Myocyte (in vitro differentiated cells): Measurements from ENCODE around the gene PFDN5. TPM values are rescaled to one million over a fixed set of nuclear protein-coding genes. Genes with fewer than 3 reads are reported as not detected.
"Not testable (repeated sequence)": the region's sequence is repeated elsewhere in the genome, so short reads cannot be mapped to it uniquely, and the experiment has no call there.

Source experiments
- DNase-seq: peaks from one replicate; pipeline ENCODE4 v3.0.0-alpha.2; 2012; ENCODE audit warnings: low read depth
- total RNA-seq: library from RNA; depleted of rRNA; stranded (reverse); fragments of >200 nt; gene quantifications from 2 replicates; pipeline ENCODE4 v1.2.3, GENCODE V29; 2014

PFDN5 gene
- total RNA-seq, 1 donor from 2014 or later: 253 TPM

DNA sequence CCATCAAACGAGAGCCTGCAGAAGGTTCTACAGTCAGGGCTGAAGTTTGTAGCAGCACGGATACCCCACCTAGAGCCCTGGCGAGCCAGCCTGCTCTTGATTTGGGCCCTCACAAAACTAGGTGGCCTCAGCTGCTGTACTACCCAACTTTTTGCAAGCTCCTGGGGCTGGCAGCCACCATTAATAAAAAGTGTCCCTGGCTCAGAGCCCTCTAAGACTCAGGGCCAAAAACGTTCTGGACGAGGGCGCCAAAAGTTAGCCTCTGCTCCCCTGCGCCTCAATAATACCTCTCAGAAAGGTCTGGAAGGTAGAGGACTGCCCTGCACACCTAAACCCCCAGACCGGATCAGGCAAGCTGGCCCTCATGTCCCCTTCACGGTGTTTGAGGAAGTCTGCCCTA is 8.9 kb upstream of the PFDN5 start:
- DNase-seq: no peak

DNA sequence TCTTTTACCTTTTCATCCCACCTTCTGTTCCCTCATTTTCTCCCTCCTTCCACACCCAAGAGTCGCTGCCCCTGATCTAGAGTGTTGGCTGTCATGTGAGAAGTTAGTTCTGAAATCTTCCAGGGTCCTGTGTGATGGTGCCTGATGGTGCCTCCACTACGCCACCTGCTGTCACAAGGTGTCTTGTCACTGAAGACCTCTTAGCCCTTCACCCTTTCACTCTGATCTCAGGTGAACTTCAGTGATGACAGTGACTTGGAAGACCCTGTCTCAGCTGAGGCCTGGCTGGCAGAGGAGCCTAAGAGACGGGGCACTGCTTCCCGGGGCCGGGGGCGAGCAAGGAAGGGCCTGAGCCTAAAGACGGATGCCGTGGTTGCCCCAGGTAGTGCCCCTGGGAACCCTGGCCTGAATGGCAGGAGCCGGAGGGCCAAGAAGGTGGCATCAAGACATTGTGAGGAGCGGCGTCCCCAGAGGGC is 7.6 kb upstream of the PFDN5 start:
- peak; percentile 71 for DNase-seq

DNA sequence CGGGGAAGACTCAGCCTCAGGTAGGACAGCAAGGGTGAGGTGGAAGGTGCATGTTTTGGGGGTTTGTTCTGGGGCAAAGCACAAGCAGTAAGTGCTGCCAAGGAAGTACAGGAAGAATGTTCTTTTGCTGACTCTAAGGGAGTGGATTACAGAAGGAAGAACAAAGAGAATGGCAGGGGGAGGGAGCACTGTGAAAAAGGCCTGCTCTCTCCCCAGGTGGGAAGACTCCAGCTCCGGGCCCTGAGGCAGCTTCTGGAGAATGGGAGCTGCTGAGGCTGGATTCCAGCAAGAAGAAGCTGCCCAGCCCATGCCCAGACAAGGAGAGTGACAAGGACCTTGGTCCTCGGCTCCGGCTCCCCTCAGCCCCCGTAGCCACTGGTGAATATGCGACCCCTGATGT is 7.0 kb upstream of the PFDN5 start:
- no peak for DNase-seq

DNA sequence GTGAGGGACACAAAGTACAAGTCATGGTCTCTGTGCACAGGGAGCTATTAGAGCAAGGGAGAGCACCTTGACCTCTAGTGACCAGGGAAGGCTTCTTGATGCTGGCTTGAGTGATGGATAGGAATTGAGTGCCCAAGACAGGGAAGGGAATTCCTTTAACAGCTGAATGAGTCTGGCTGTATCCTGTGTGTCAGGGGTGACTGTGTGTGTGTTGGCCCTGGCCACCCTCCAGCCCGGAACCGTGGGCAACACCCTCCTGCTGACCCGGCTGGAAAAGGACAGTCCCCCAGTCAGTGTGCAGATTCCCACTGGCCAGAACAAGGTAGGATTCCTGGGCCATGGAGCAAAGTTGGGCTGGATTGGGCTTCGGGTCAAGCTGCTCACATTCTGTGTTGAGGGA is 5.5 kb upstream of the PFDN5 start:
- DNase-seq: peak; percentile 51

DNA sequence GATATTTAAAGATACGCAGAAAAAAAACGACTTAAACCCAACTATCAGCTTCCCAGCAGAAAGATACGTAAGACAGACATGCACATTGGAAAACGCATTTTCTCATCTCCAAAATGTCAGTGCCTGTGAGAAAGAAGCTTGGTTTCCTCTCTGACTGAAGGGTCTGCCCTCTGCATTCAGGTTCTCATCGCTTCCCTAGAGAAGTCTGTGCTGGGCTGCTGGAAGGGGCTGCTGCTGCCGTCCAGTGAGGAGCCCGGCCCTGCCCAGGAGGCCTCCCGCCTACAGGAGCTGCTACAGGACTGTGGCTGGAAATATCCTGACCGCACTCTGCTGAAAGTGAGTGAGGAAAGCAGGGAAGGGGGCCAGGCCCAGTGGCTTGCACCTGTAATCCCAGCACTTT is 4.7 kb upstream of the PFDN5 start:
- peak; percentile 18 for DNase-seq

DNA sequence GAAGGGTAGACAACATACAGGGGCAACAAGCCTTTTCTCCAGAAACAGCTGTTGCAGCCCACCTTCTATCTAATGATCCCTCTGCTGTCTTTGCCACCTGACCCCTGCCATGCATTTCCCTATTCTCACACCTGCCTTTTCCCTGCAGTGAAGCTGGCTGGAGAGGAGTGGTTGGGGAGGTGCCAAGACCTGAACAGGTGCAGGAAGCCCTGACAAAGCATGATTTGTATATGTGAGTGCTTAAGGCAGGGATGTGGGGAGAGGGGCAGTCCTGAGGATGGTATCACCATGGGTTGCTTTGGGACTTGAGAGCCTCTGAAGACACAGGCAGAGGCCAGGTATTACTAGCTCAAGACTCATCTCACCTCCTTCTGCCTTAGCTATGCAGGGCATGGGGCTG is 2.9 kb upstream of the PFDN5 start:
- peak; percentile 43 for DNase-seq

DNA sequence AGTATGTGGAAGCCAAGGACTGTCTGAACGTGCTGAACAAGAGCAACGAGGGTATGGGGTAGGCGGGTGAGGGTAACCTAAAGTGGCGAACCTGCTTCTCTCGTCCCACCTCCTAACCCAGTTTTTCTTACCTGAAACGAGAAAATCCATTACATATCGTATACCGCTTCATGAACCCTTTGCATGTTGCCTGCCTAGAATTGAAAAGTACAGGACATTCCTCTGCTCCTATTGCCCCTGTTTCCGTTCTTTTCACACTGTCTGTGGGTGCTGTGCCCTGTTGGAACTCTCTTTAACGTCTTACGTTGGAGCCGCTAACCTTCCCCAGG is 513 bp downstream of the PFDN5 start:
- no peak for DNase-seq

DNA sequence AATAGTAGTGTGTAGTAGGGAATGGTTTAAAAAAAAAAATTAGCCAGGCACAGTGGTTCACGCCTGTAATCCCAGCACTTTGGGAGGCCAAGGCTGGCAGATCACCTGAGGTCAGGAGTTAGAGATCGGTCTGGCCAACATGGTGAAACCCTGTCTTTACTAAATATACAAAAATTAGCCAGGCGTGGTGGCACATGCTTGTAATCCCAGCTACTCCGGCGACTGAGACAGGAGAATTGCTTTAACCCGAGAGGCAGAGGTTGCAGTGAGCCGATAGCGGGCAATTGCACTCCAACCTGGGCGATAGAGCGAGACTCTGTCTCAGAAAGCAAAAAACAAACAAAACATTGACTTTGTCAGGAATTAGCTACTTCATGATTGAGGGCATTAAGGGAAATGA is 1.8 kb downstream of the PFDN5 start:
- not testable (repeated sequence) for DNase-seq

DNA sequence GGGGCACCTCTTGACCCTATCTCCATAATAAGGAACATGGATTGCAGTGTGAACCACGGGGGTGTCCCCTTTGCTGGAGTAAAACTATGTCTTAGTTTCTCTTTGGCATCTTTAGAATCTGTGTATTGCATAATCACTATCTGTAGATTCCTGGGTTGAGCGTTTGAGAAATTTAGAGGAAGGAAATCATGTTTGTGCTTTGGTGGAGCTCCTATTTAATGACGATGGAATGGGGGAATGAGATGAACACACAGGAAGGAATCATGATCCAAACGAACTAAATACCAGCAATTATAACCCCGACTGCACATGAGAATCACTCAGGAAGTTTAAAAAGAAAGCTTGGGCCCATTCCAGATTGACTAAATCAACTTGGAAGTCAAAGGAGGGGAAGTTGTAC is 2.8 kb downstream of the PFDN5 start:
- no peak for DNase-seq

DNA sequence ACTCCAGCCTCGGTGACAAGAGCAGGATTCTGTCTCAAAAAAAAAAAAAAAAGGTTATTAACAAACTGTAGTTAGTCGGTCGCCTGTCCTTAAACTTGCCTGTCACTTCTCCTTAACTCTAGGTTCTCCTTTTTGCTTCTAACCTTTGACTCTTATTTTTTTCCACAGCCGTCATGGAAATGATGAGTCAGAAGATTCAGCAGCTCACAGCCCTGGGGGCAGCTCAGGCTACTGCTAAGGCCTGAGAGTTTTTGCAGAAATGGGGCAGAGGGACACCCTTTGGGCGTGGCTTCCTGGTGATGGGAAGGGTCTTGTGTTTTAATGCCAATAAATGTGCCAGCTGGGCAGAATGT is 3.7 kb downstream of the PFDN5 start:
- DNase-seq: peak; percentile 59

DNA sequence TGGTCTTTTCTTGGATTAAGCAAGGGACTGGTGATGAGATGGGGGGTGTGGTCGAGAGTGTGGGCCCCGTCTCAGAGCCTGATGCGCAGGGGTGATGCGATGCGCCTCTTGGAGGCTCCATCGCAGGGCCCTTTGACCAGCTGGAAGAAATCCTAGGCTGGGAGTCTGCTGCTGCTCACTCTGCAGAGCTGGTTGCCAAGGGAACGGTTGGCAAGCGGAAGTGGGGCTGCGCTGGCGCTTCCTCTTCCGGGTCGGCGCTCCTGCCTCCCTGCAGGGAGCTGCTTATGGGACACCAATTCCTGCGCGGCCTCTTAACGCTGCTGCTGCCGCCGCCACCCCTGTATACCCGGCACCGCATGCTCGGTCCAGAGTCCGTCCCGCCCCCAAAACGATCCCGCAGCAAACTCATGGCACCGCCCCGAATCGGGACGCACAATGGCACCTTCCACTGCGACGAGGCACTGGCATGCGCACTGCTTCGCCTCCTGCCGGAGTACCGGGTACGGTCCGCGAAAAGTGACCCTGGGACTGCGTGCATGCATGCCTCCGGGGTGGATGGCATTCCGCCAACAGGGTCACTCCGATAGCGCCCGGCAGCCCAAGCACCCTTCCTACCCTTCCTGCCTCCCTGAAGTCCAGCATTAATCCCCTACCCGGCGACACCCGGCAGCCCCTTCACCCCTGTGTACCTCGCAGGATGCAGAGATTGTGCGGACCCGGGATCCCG is 4.3 kb downstream of the PFDN5 start, which contains the start of gene MYG1:
Gene MYG1, plus strand, starts transcription at position 242 of the 727 bp plus-strand sequence. Its CDS starts 43 bp downstream, at position 285.
- DNase-seq: peak; percentile 91

DNA sequence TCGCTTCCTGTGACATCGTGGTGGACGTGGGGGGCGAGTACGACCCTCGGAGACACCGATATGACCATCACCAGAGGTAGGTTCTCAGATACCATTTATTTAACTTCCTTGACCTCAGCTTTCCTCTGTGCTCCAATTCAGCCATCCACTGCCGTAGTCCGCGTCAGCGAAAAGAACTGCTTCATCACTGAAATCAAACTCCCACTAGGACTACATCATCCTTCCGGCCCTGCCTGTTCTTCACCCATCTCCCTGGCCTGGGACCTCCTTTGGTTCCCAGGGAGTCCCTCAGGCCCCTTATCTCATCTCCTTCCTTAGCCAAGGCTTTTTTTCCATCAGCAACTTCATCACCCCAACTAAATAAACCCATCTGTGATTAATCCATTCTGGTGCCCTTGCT is 4.8 kb downstream of the PFDN5 start:
- peak; percentile 22 for DNase-seq

DNA sequence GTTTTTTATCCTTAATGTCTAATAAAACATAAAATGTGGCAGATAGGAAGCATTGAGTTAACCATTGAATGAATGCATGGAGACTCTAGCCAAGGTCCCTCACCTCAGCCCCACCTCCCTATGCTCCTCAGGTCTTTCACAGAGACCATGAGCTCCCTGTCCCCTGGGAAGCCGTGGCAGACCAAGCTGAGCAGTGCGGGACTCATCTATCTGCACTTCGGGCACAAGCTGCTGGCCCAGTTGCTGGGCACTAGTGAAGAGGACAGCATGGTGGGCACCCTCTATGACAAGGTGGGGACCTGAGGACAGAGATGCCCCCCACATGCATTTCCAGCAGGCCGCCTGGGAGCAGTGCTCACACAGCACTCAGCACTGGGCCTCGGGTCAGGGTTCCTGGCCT is 7.6 kb downstream of the PFDN5 start:
- DNase-seq: no peak

DNA sequence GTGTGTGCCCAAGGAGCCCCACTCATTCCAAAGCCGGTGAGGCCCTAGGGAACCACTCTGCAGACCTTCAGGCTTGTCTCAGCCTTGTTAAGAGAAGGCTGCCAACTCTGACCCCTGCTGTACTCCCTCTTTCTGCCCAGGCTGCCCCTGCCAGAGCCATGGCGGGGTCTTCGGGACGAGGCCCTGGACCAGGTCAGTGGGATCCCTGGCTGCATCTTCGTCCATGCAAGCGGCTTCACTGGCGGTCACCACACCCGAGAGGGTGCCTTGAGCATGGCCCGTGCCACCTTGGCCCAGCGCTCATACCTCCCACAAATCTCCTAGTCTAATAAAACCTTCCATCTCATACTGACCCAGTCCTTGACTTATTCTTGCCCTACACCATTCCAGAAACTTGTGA is 11.5 kb downstream of the PFDN5 start:
- no peak for DNase-seq

DNA sequence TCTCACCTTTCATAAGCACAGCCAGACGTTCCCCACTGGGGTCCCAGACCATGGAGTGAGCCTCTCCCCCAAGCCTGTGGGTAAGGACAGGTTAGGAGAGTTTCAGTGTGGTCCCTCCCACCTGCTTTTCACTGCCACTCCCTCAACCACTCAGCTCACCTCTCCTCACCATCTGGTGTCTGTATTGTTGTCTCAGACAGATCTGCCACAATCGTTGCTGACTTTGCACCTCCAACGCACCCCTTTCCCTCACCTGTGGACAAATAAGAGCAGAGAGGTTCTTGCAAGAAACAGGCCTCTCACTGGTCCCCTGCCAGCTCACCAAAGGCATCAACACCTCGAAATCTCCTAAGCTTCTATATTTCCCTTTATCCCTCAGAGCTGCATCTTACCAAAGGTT is 12.9 kb downstream of the PFDN5 start:
- DNase-seq: no peak

DNA sequence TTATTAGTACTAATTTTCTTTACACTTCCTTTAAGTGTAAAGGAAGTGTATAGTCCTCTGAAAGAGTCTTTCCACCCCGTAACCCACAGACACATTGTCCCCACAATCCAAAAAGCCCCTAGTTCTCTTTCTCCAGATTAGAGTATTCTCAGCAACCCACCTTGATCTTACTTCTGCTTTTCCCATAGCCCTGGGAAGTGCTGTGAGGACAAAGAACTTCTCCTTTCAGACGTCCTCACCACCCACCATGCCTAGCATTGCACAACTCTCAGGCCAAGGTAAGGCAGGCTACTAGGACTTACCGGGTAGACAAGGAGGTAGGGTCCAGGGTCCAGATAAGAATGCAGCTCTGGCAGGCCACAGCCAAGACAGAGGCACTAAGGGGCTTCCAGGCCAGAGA is 18.7 kb downstream of the PFDN5 start:
- no peak for DNase-seq

DNA sequence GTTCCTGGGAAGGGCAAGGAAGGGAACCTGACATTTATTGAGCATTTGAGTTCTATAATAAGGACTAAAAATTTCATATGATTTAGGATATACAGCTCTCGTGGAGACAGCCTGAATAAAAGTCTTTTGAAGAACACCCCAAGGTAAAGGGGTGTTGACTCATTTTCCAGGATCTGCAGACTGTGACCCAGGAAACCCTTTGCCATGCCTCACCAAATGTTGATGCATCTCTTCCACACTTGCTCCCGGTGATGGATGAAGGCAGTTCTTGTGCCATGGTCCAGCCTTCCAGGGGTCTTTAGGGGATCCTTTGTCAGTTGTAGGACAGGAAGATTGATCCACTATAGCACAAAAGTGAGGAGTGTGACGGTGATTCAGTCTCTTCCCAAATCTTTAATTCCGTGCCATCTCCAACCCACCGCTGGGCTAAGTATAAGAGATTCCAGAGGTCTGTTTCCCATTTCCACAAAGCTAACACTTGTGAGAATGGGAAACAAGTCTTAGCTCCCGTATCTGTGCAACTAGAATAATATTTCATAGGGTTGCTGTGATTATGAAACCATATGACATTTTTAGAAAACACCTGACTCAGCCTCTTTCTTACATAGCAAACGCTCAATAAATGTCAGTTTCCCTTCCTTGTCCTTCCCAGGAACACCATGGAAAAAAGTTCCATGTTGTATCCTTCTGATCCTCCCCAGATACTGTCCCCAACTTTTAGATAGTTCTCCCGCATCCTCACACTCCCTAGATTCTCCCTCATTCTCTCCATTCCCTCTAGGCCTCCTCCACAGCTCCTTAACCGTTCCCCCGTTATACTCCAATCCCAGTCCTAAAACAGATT is 25.2 kb downstream of the PFDN5 start:
- no peak for DNase-seq

DNA sequence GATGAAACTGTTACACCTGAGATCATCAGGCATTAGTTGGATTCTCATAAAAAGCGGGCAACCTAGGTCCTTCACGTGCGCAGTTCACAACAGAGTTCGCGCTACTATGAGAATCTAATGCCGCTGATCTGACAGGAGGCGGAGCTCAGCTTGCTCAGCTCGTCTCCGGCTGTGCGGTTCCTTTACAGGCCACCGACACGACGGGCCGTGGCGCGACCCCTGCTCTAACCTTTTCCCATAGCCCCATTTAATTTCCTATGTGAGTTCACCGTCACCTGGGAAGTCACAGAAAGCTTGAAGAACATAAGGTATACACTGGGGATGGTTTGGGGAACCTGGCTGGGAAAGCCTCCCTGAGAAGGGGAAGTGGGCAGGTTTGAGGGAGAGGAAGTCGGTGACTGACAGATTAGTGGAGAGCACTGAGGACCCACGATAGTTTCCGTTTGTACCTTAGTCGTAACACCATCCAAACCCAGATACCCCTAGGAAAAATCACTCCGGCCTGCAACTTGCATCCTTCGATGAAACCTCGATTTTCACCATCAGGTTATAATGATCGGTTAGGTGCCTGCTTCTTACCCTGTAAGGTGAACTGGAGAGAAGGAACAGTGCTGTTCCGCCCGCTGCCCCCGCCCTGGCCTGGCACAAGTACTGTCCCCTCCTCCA is 28.9 kb downstream of the PFDN5 start:
- no peak for DNase-seq

DNA sequence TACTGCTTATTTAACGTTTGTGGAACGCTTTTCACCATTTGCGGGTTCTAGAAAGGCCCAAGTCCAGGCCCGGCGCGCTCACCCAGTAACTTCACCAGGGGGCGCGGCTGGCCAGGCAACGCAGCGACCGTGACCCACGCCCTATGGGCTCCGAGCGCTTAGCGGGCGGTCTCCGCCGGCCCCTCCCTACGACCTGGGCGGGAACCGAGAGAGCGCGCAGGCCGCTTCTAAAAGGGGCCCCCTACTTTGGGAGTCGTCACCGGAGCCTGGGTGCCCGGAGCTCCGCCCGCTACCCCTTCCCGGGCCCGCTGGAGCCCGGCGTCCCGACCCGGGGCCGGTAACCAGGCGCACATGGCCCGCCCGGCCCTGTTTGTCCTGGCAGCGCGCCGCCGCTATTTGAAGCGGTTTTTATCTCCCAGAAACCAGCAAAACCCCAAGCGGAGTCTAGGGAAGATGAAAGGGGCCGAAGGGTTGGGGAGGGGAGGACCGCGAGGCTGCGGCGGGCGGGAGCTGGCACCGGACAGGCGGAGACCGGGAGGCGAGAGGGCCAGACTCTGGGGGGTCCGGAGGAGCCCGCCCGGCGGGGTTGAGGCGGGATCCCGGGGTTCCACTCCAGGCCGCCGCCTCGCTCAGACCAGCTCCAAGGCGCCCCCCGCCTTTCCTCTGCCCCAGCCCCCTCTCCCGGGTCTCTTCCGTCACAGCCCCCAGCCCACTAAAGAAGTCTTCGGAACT is 29.6 kb downstream of the PFDN5 start:
- peak; percentile 92 for DNase-seq

DNA sequence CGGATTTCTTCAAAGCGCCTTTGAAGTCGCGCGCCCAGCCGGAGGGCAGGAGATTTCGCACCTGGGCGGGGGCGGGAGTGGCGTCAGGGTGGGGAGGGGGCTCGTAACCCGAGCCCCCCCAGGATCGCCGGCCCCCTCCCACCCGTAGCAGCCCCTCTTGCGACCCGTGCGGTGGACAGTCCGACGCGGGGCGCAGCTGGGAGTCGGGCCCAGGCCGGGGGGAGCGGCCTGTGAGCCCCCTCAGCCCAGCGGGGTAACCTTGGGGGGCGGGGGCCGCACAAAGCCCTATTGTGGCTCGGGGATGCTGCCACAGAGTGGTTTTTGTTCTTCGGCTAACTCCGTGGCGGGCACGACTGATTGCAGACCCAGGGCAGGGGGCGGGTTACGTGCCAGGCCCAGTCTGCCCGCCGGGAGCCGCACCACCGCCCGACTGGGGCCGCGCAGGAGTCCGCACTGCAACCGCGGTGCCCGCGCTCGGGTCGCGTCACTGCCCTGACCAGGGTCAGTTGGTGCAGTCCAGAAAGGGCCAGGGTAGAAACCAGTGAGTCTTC is 30.2 kb downstream of the PFDN5 start:
- peak; percentile 31 for DNase-seq
